ENCODE measurements around the gene SPAG6. TPM values are rescaled to one million over a fixed set of nuclear protein-coding genes. Genes with fewer than 3 reads are reported as not detected.

Gene SPAG6
- total RNA-seq, 3 donors from 2014 or later: not detected

Other genes with a start within 250 kb of the SPAG6 start
- not detected for gene EBLN1, start 127.5 kb upstream of the SPAG6 start, total RNA-seq
- gene COMMD3, start 29.1 kb upstream of the SPAG6 start, total RNA-seq: 10 to 100 TPM; 49.3 to 56.4 (median 51.0) TPM
- gene BMI1, start 24.4 kb upstream of the SPAG6 start, total RNA-seq: 10 to 100 TPM; 80.9 to 96.1 (median 89.5) TPM

All from activated T-cell treated with anti-CD3 and anti-CD28 coated beads, Interleukin-2, amount 50 U/mL, for 4 hours (primary cell).